GM20431 (cell line): ENCODE results near the gene SPDYE16.
"Not testable (repeated sequence)": the region's sequence is repeated elsewhere in the genome, so short reads cannot be mapped to it uniquely, and the experiment has no call there.

Experiments
- in situ Hi-C: fragments of 300-500 bp; cut with MseI, MboI; formaldehyde crosslinking; loops from one replicate; pipeline ENCODE4 v1.15.0; 2020; ENCODE audit warnings: low sequenced_read_pairs; ENCODE audit not compliant: unreplicated experiment

SPDYE16 gene

GRCh38 chr7:76505168-76506080 lies 37.7 kb downstream of the SPDYE16 start:
- in situ Hi-C loops = no loop called here

GRCh38 chr7:76504351-76505167 lies 38.5 kb downstream of the SPDYE16 start:
- in situ Hi-C loops = not testable (repeated sequence)

- in situ Hi-C loops = not testable (repeated sequence)
Observed at GRCh38 chr7:76503244-76503643, 39.9 kb downstream of the SPDYE16 start.

- in situ Hi-C loops = not testable (repeated sequence)
Observed at GRCh38 chr7:76502836-76503235, 40.3 kb downstream of the SPDYE16 start.

GRCh38 chr7:76502224-76502623 lies 40.9 kb downstream of the SPDYE16 start:
- in situ Hi-C loops = not testable (repeated sequence)

- in situ Hi-C loops = not testable (repeated sequence)
Observed at GRCh38 chr7:76499924-76500241, 43.2 kb downstream of the SPDYE16 start.

GRCh38 chr7:76499201-76499923 lies 43.7 kb downstream of the SPDYE16 start:
- in situ Hi-C loops = not testable (repeated sequence)

GRCh38 chr7:76498583-76499200 lies 44.4 kb downstream of the SPDYE16 start:
- in situ Hi-C loops = not testable (repeated sequence)

GRCh38 chr7:76497918-76498582 lies 45.0 kb downstream of the SPDYE16 start:
- in situ Hi-C loops = not testable (repeated sequence)

- in situ Hi-C loops = not testable (repeated sequence)
Observed at GRCh38 chr7:76495717-76496116, 47.4 kb downstream of the SPDYE16 start.

GRCh38 chr7:76492139-76492538 lies 51.0 kb downstream of the SPDYE16 start:
- in situ Hi-C loops = not testable (repeated sequence)

GRCh38 chr7:76487969-76488368 lies 55.1 kb downstream of the SPDYE16 start:
- in situ Hi-C loops = not testable (repeated sequence)

- in situ Hi-C loops = not testable (repeated sequence)
Observed at GRCh38 chr7:76486618-76487017, 56.5 kb downstream of the SPDYE16 start.

GRCh38 chr7:76485822-76486610 lies 57.1 kb downstream of the SPDYE16 start:
- in situ Hi-C loops = not testable (repeated sequence)

GRCh38 chr7:76484456-76484855 lies 58.6 kb downstream of the SPDYE16 start:
- in situ Hi-C loops = not testable (repeated sequence)

GRCh38 chr7:76483081-76483480 lies 60.0 kb downstream of the SPDYE16 start:
- in situ Hi-C loops = not testable (repeated sequence)

GRCh38 chr7:76482660-76483059 lies 60.4 kb downstream of the SPDYE16 start:
- in situ Hi-C loops = not testable (repeated sequence)
